HUDEP-2 (cell line): ENCODE data around the gene DHRS1.
A peak's percentile ranks its signal among the peaks of the same experiment; 100 is the strongest.

Experiments used
- DNase-seq, 76 experiments: peaks; one replicate each; lab custom pipeline; 2025; ENCODE audit not compliant: unreplicated experiment in 76 of 76; lab: John Stamatoyannopoulos, UW

DHRS1 gene

DNA sequence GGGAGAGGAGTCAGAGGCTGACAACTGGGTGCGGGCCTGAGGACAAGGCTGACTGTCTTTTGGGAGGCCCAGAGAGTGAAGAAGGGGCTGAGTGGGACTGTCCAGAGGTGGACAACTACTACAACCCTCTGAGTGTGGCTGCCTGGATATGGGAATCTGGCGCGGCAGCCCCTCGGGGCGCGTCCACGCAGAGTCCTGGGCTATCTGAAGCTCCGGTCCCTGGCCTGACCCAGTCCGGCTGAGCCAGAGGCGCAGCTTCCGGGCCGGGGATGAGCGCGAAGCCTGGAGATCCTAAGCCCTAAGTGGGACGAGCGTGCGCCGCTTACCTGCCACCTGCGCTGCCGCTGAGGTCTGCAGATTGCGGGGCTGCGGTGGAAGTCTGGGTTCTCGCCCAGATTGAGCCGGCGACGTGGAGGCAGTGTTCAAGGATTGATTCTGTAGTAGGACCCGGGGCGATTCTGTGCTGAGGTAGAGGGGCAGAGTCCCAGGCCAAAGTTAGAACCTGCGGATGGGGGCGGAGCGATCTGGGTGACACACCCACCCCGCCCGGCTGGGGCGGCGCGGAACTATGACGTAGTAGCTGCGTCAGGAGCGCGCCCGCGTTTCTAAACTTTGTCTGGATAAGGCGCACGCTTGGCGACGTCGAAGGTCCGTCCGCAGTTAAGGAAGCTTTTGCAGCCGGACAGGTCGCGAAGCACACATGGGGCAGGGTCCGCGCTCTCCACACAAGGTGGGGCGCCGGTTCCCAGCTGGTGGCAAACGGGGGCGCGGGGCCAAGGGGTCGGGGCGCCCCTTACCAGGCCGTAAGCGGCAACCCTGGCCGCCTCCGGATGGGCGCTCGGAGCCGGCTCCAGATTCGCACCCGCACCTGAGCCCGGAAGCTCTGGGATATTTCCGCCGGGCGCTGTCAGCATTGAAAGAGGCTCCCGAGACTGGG lies at the start of gene DHRS1, which contains the start of gene NOP9:
Gene DHRS1 (minus strand): TSS at position 526 of the 937 bp plus-strand sequence. CDS start 674 bp downstream, outside the sequence.
Gene NOP9 (plus strand): TSS at position 596 of the 937 bp plus-strand sequence. CDS start 105 bp downstream, at position 701.
- DNase-seq, result peak in 73 of 76 experiments; percentile 18 to 91 (median 76)

GRCh38 chr14:24348186-24348585 lies 48.6 kb upstream of the DHRS1 start:
- no peak for DNase-seq

GRCh38 chr14:24347134-24347533 lies 47.6 kb upstream of the DHRS1 start:
- no peak for DNase-seq

- peak in 1 of 76 experiments; percentile 7 for DNase-seq
Observed at GRCh38 chr14:24343795-24344660, 44.4 kb upstream of the DHRS1 start.

GRCh38 chr14:24342889-24343288 lies 43.3 kb upstream of the DHRS1 start:
- no peak for DNase-seq

DNA sequence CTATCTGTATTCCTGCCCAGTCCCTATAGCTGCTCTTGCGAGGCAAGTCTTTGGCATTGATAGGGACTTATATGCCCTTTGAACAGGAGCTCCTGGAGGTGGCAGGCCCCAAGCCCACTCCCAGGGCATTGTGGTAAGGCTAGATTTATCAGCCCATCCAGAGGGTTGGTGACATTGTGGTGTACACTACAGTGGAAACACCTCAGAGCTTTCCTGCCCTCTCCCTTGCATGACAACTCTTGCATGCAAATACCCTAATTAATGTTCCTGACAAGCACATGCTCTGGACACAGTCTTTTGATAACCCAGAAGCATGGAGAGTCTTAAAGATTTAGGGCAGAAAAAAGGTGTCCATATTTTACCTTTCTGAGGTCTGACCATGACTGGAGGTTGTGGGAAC lies 41.0 kb upstream of the DHRS1 start:
- no peak for DNase-seq

DNA sequence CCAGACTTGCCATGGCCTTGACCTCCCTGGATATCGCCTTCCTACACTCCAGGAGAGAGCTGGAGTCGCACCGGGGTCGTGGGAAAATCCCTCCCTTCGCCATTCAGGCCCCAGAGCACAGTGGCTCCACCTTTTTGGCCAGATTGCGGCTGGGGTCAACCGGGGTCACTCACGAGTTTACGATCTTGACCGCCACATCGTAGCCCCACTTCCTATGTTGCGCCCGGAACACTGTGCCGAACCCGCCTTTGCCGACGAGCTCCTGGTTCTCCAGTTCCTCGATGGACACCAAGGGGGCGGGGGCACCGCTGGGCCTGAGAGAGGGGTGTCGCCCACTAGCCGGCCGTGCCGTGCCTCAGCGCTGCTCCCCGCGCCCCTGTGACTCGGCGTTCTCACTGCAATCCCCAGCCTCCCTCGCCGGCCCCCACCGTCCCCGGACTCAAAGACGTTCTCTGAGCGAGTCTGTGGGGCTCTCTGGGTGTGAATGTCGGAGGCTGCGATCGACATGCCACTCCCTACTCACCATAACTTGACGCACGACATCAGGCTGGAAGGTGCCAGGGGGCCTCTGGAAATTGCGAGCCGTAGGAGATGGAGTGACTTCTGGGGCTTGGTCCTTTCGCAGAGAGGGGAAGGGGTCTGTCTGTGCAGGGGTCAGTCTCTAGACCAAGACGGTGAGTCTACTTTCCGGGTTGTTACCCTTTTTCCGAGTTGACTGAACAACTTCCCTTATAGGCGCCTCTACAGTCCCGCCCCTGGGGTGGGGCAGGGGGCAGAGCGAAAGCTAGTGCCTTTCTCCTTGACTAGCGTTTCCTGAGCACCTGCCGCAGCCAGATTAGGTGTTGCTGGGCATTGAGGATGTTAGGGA lies 39.9 kb upstream of the DHRS1 start, which contains the start of gene RIPK3:
Gene RIPK3 (minus strand): TSS at position 708 of the 868 bp plus-strand sequence. CDS start 165 bp downstream, at position 543.
- peak in 2 of 76 experiments; percentile 9 to 10 for DNase-seq

DNA sequence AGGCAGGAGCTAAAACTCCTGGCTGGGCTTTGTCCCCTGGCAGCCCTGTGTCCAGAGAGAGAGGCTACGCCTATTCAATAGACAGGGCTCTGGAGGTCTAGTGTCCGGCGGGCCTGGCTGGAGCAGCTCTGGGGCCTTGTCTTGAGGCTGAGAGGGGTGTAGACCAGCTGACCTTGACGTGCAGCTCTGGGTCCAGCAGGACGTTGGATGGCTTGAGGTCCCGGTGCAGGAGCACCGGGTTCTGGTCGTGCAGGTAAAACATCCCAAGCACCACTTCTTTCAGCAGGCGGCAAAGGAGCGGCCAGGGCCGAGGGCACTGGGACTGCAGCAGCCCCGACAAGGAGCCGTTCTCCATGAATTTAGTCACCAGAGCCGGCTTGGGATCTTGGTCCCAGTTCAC lies 39.3 kb upstream of the DHRS1 start:
- no peak for DNase-seq

- no peak for DNase-seq
Observed at GRCh38 chr14:24337824-24338175, 38.2 kb upstream of the DHRS1 start.

GRCh38 chr14:24337144-24337823 lies 37.7 kb upstream of the DHRS1 start:
- DNase-seq, result no peak

DNA sequence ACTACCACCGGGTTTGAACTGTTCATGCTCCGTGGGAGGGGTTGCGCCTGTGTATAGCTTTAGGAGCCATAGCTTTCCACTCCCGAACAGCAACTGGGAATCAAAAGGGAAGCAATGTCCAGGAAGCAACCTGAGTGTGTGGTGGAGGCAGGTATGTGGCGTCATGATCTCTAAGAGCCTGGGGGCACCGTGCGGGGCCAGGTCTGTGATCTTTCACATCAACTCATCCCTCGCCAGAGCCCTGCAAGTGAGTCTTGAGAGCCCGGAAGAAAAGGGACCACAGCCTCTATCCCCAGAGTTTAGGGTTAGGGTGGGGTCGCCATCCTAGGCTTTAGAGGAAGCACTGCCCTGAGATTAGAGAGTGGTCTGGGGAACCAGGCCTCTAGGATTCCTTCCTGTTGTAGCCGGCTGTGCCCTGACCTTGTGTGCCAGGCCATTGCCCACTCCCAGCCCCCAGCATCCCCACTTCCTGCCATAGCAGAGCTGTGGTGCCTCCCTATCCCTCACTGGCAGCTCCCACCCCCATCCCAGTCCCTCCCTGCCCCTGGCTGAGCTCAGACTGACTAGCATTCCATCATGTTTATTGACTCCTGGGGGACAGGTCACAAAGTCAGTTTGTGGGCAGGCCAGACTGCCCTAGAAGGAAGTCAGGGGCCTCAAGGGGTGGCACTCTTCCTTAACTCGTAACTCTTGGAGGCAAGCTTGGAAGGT lies 36.0 kb upstream of the DHRS1 start:
- no peak for DNase-seq

GRCh38 chr14:24334431-24335291 lies 35.1 kb upstream of the DHRS1 start, which contains the start of gene ADCY4:
Gene ADCY4, minus strand, starts transcription at chr14:24335071. Its CDS starts 419 bp downstream, at chr14:24334652.
- DNase-seq, result no peak

- peak in 58 of 76 experiments; percentile 16 to 78 (median 40) for DNase-seq
Observed at GRCh38 chr14:24332268-24332993, 32.9 kb upstream of the DHRS1 start.

DNA sequence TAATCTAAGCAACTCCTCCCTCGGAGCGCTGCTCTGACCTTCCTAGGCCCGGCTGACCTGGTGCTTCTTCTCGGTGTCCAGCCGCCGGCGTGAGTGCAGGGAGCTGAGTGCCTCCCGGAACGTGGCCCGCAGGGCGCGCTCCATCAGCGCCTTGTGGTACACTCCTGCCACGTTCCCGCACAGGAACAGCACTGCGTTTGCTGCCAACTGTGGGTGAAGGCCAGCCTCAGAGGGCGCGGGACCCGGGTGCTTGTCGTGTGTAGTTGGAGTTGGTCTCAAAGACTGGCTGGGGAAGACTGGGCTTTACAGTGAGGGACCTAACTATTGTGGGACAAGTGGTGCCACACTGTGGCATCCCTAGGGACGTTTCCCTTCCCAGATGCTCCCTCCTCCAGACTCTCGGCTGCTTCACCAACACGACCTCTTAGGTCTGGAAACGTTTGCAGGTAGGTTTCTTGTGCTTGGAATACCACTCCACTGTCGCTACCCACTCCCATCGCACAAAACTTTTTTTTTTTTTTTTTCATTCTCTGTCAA lies 32.2 kb upstream of the DHRS1 start:
- DNase-seq, result no peak

DNA sequence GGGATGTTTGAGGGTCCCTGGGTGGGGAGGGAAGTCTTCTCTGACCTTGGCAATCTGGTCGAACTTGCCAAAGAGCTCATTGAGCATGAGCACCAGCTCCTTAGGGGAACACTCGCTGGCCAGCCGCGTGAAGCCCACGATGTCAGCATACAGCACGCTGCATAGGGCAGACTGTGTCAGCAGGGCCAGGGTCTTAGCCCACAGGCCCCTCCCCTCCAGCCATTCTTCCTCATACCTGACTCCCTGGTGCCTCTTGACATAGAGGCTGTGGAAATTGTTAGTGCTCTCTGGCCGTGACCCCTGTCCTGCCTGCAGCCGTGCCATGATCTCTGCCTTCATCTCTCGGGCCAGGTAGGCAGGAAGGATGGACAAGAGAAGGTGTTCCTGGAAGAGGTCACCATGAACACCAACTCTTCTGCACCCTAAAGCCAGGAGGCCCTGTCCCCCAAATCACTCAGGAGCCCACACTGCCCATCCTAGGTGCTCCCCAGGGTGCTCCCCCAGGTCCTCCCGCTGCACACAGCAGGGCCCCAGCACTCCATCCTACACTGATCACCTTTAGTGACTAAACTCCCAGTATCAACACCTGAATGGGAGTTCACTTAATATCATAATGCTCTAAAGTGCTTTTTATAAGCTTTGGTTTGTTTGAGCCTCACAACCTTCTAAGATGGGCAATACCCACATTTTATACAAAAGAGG lies 31.5 kb upstream of the DHRS1 start:
- no peak for DNase-seq

DNA sequence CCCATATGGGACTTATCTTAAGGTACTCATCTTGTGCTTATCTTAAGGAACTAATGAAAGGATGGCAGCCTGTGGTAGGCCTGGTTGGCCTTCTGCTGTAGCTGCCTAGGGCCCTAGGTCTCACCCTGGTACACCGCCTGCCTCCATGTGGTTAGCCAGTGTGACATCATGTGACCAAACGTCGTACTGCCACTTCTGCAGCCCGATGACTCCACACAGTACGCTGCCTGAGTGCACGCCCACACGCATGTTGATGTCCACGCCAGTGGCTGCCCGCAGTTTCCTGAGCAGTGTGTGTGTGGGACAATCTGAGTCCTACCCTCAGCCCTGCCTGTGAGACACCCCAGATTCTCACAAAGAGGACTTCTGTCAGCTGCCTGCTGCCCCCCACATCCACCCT lies 30.2 kb upstream of the DHRS1 start:
- peak in 19 of 76 experiments; percentile 5 to 60 (median 25) for DNase-seq
